ENCODE data around the gene INTU. TPM values are rescaled to one million over a fixed set of nuclear protein-coding genes. Genes with fewer than 3 reads are reported as not detected.

Gene INTU
- total RNA-seq, 3 donors from 2014 or later (not counting 1 experiment from before 2014, with no cell fraction given) = 0.08 to 0.43 (median 0.16) TPM

GRCh38 chr4:127624173-127624572 lies 8.6 kb upstream of the INTU start:
- H3K27ac Mint-ChIP-seq = no peak overlapping the region
- H3K9me3 Mint-ChIP-seq = peaks cover 0 to under 1% of the 10 kb centered on the region in 2 donors
- intact Hi-C loops (cut with micrococcal nuclease) = no loop called here
- H3K4me3 Mint-ChIP-seq = no peak overlapping the region
- peaks cover 0 to 4% of the 10 kb centered on the region in 2 donors for H3K4me1 Mint-ChIP-seq
- Histone ChIP-seq H3K9me3 (ENCODE audit: control insufficient read depth, insufficient read depth, low read length) (no peaks in the 10 kb centered on the region), H3K27me3 (ENCODE audit: control insufficient read depth, insufficient read depth, low read length) (peaks cover 29% of the 10 kb centered on the region), H3K4me1 (ENCODE audit: control insufficient read depth, insufficient read depth, low read length) (peaks cover 5% of the 10 kb centered on the region), H3K4me3 (ENCODE audit: low read length) (no peak overlapping the region), H3K36me3 (ENCODE audit: control insufficient read depth, insufficient read depth, low read length) (no peaks in the 10 kb centered on the region), H3K27ac (ENCODE audit: low read length) (no peak overlapping the region)
- H3K27me3 Mint-ChIP-seq (ENCODE audit: low read depth in 2 of 2) = peaks cover 28 to 44% of the 10 kb centered on the region in 2 donors
- peaks cover 12% of the 10 kb centered on the region for H3K36me3 Mint-ChIP-seq
- no peak for ATAC-seq
- no peak for TF ChIP-seq CTCF (IDR thresholded peaks at IDR 0.05)
- no peak for DNase-seq
- 60% methylated on average over 7 of the region's 8 CpGs for WGBS (ENCODE audit: insufficient coverage)

- intact Hi-C loops (cut with micrococcal nuclease) = no loop called here
- Mint-ChIP-seq H3K9me3 (no peaks in the 10 kb centered on the region), H3K4me3 (no peak overlapping the region), H3K27me3 (ENCODE audit: low read depth in 2 of 2) (peaks cover 17 to 40% of the 10 kb centered on the region in 2 donors), H3K36me3 (peaks cover 4% of the 10 kb centered on the region), H3K27ac (no peak overlapping the region), H3K4me1 (peaks cover 12% of the 10 kb centered on the region in 2 donors)
- Histone ChIP-seq H3K4me1 (ENCODE audit: control insufficient read depth, insufficient read depth, low read length) (no peaks in the 10 kb centered on the region), H3K9me3 (ENCODE audit: control insufficient read depth, insufficient read depth, low read length) (no peaks in the 10 kb centered on the region), H3K27me3 (ENCODE audit: control insufficient read depth, insufficient read depth, low read length) (peaks cover 15% of the 10 kb centered on the region), H3K36me3 (ENCODE audit: control insufficient read depth, insufficient read depth, low read length) (no peaks in the 10 kb centered on the region), H3K4me3 (ENCODE audit: low read length) (no peak overlapping the region), H3K27ac (ENCODE audit: low read length) (no peak overlapping the region)
- DNase-seq (no peak), ATAC-seq (no peak)
- 26% methylated on average over 3 of the region's 3 CpGs for WGBS (ENCODE audit: insufficient coverage)
- no peak for TF ChIP-seq CTCF (IDR thresholded peaks at IDR 0.05)
These were observed 3.4 kb upstream of the INTU start for GRCh38 chr4:127629371-127629770.

- WGBS (ENCODE audit: insufficient coverage) = 95% methylated on average over 5 of the region's 5 CpGs
- DNase-seq = no peak
These were observed 2.6 kb upstream of the INTU start for GRCh38 chr4:127630152-127630551.

More at GRCh38 chr4:127630152-127630551, 2.6 kb upstream of the INTU start:
- no peak for TF ChIP-seq CTCF (IDR thresholded peaks at IDR 0.05)
- H3K9me3 Mint-ChIP-seq = no peaks in the 10 kb centered on the region
- H3K36me3 Mint-ChIP-seq = no peaks in the 10 kb centered on the region
- Histone ChIP-seq H3K36me3 (ENCODE audit: control insufficient read depth, insufficient read depth, low read length) (no peaks in the 10 kb centered on the region), H3K4me3 (ENCODE audit: low read length) (no peak overlapping the region), H3K9me3 (ENCODE audit: control insufficient read depth, insufficient read depth, low read length) (no peaks in the 10 kb centered on the region), H3K4me1 (ENCODE audit: control insufficient read depth, insufficient read depth, low read length) (no peaks in the 10 kb centered on the region), H3K27me3 (ENCODE audit: control insufficient read depth, insufficient read depth, low read length) (peaks cover 11% of the 10 kb centered on the region), H3K27ac (ENCODE audit: low read length) (no peak overlapping the region)
- ATAC-seq = no peak
- H3K4me3 Mint-ChIP-seq = no peak overlapping the region
- H3K4me1 Mint-ChIP-seq = peaks cover 12% of the 10 kb centered on the region in 2 donors
- H3K27me3 Mint-ChIP-seq (ENCODE audit: low read depth in 2 of 2) = peaks cover 17 to 34% of the 10 kb centered on the region in 2 donors
- intact Hi-C loops (cut with micrococcal nuclease) = no loop called here
- H3K27ac Mint-ChIP-seq = no peak overlapping the region

All from natural killer cell (primary cell).